HCT116 (cell line): ENCODE data around the gene ARID5B.

ENCODE experiments used
- EZH2phosphoT487 ChIP-seq: fragments of 200-600 bp; IDR thresholded peaks from 2 replicates; pipeline ENCODE4 v1.6.1; 2018; ENCODE audit warnings: antibody characterized with exemption, borderline replicate concordance
- POLR2A ChIP-seq: IDR thresholded peaks from 2 replicates; pipeline ENCODE4 v1.7.0; 2011; ENCODE audit warnings: borderline replicate concordance; ENCODE audit not compliant: insufficient read depth, insufficient read length; ENCODE audit errors: extremely low read depth
- POLR2AphosphoS5 ChIP-seq: IDR thresholded peaks from 2 replicates; pipeline ENCODE4 v1.6.1; 2011; ENCODE audit warnings: mild to moderate bottlenecking, low read depth, low read length, moderate library complexity
- RAD21 ChIP-seq: IDR thresholded peaks from 2 replicates; pipeline ENCODE4 v1.6.1; 2012; ENCODE audit warnings: low read depth, mild to moderate bottlenecking
- REST ChIP-seq: IDR thresholded peaks from 2 replicates; pipeline ENCODE4 v1.6.1; 2012; ENCODE audit warnings: low read depth
- SIN3A ChIP-seq: IDR thresholded peaks from 2 replicates; pipeline ENCODE4 v1.6.1; 2012; ENCODE audit warnings: low read depth
- ZFX ChIP-seq: fragments of 450-650 bp; IDR thresholded peaks from 2 replicates; pipeline ENCODE4 v1.6.1; 2017
- TF ChIP-seq, protein P1 (sequence below), 3 experiments: fragments of 200-600 bp in 1 of 3; sonication (generic) in 1 of 3; IDR thresholded peaks in 2 of 3; conservative IDR thresholded peaks in 1 of 3; 2 replicates each; pipeline ENCODE4 v1.5.1; 2012 to 2017; ENCODE audit warnings: low read depth in 2 of 3, low read length in 2 of 3, antibody characterized with exemption in 1 of 3, borderline replicate concordance in 1 of 3, control low read depth in 1 of 3, mild to moderate bottlenecking in 1 of 3, mixed read lengths in 1 of 3, mixed run types in 1 of 3, moderate library complexity in 1 of 3; ENCODE audit not compliant: insufficient read depth in 1 of 3

GRCh38 chr10:62008946-62009345 lies 107.4 kb downstream of the ARID5B start:
- TF ChIP-seq, protein P1, sequence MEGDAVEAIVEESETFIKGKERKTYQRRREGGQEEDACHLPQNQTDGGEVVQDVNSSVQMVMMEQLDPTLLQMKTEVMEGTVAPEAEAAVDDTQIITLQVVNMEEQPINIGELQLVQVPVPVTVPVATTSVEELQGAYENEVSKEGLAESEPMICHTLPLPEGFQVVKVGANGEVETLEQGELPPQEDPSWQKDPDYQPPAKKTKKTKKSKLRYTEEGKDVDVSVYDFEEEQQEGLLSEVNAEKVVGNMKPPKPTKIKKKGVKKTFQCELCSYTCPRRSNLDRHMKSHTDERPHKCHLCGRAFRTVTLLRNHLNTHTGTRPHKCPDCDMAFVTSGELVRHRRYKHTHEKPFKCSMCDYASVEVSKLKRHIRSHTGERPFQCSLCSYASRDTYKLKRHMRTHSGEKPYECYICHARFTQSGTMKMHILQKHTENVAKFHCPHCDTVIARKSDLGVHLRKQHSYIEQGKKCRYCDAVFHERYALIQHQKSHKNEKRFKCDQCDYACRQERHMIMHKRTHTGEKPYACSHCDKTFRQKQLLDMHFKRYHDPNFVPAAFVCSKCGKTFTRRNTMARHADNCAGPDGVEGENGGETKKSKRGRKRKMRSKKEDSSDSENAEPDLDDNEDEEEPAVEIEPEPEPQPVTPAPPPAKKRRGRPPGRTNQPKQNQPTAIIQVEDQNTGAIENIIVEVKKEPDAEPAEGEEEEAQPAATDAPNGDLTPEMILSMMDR (IDR thresholded peaks at IDR 0.05 in 2 of 3, conservative IDR thresholded peaks at IDR 0.05 in 1 of 3; ENCODE audit: borderline replicate concordance in 1 of 3, insufficient read depth in 1 of 3, low read depth in 2 of 3, low read length in 2 of 3): no peak
- TF ChIP-seq EZH2phosphoT487 (no peak), REST (no peak), POLR2AphosphoS5 (no peak), RAD21 (no peak), SIN3A (no peak), POLR2A (no peak), ZFX (no peak)
